ENCODE results near the gene CHRNA3. TPM values are rescaled to one million over a fixed set of nuclear protein-coding genes. Genes with fewer than 3 reads are reported as not detected.

CHRNA3 gene
- polyA plus RNA-seq, 1 experiment = not detected

- Histone ChIP-seq H3K4me3 (ENCODE audit: low read depth, low read length) (no peak overlapping the region), H3K9me3 (ENCODE audit: control insufficient read depth, insufficient read depth, low read length) (no peaks in the 10 kb centered on the region; the same call in 1 of the 2 replicates), H3K27ac (ENCODE audit: low read depth, low read length) (no peak overlapping the region), H3K27me3 (ENCODE audit: control insufficient read depth, insufficient read depth, low read length) (peaks cover 20% of the 10 kb centered on the region)
- no peak for TF ChIP-seq CTCF (IDR thresholded peaks at IDR 0.05; ENCODE audit: low read depth, low read length)
- no peak for DNase-seq (ENCODE audit: low read depth, low spot score)
- CTCF ChIA-PET = interaction anchor here (1.2 kb wide), 1 partner anchor 25 kb away, joined by 3 read pairs; no protein-coding TSS in a partner anchor
- POLR2A ChIA-PET = no interaction called here
Measured at GRCh38 chr15:78663703-78664102, 42.9 kb upstream of the CHRNA3 start.

GRCh38 chr15:78662028-78662427, 41.2 kb upstream of the CHRNA3 start:
- no peaks in the 10 kb centered on the region; the same call in 1 of the 2 replicates for H3K9me3 ChIP-seq (ENCODE audit: control insufficient read depth, insufficient read depth, low read length)
- TF ChIP-seq CTCF (IDR thresholded peaks at IDR 0.05; ENCODE audit: low read depth, low read length) = no peak
- H3K4me3 ChIP-seq (ENCODE audit: low read depth, low read length) = no peak overlapping the region
- peaks cover 14% of the 10 kb centered on the region for H3K27me3 ChIP-seq (ENCODE audit: control insufficient read depth, insufficient read depth, low read length)
- POLR2A ChIA-PET = no interaction called here
- CTCF ChIA-PET = no interaction called here
- no peak for DNase-seq (ENCODE audit: low read depth, low spot score)
- H3K27ac ChIP-seq (ENCODE audit: low read depth, low read length) = no peak overlapping the region

DNA sequence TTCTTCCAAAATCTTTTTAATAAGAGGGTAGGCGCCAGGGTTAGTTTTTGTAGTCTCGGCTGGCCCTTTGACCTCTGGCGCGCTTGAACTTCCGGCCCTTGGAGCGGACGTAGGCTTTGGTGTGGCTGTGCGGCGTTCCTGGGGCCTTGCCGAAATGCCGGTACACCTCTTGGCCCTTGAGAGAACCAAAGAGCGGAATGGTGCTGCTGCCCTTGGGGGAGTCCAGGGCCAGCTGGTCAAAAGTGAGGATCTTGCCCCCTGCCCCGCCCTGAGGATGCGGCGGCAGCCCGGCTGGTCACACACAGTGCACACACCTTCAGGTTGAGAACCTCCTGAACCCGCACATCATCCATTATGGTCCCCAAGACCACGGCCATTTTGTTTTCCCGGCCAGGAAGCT, 40.2 kb upstream of the CHRNA3 start:
- no peak for TF ChIP-seq CTCF (IDR thresholded peaks at IDR 0.05; ENCODE audit: low read depth, low read length)
- ChIA-PET POLR2A (no interaction called here), CTCF (no interaction called here)
- no peak overlapping the region for H3K4me3 ChIP-seq (ENCODE audit: low read depth, low read length)
- DNase-seq (ENCODE audit: low read depth, low spot score) = no peak
- H3K9me3 ChIP-seq (ENCODE audit: control insufficient read depth, insufficient read depth, low read length) = no peaks in the 10 kb centered on the region; the same call in 1 of the 2 replicates
- peaks cover 10% of the 10 kb centered on the region for H3K27me3 ChIP-seq (ENCODE audit: control insufficient read depth, insufficient read depth, low read length)
- H3K27ac ChIP-seq (ENCODE audit: low read depth, low read length) = no peak overlapping the region

DNA sequence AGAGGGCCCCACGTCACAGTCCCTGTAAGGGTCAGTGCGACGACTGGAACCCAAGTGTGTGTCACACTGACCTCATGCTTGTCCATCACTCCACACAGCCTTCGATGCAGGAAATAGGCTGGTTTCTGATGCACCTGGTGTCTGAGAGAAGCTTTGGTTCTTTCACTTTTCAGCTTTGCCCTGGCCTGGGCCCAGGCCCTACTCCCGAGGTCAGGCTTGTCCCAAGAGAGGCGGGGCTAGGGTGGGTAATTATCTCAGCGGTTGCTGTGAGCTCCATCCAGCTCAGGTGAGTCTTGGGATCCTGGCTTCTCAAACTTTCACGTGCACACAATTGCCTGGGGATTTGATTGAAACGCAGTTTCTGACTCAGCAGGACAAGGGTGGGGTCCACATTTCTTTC, 39.8 kb upstream of the CHRNA3 start:
- H3K27ac ChIP-seq (ENCODE audit: low read depth, low read length) = no peak overlapping the region
- POLR2A ChIA-PET = no interaction called here
- no peak overlapping the region for H3K4me3 ChIP-seq (ENCODE audit: low read depth, low read length)
- DNase-seq (ENCODE audit: low read depth, low spot score) = no peak
- no peak for TF ChIP-seq CTCF (IDR thresholded peaks at IDR 0.05; ENCODE audit: low read depth, low read length)
- peaks cover 10% of the 10 kb centered on the region for H3K27me3 ChIP-seq (ENCODE audit: control insufficient read depth, insufficient read depth, low read length)
- CTCF ChIA-PET = no interaction called here
- H3K9me3 ChIP-seq (ENCODE audit: control insufficient read depth, insufficient read depth, low read length) = no peaks in the 10 kb centered on the region; the same call in 1 of the 2 replicates

DNA sequence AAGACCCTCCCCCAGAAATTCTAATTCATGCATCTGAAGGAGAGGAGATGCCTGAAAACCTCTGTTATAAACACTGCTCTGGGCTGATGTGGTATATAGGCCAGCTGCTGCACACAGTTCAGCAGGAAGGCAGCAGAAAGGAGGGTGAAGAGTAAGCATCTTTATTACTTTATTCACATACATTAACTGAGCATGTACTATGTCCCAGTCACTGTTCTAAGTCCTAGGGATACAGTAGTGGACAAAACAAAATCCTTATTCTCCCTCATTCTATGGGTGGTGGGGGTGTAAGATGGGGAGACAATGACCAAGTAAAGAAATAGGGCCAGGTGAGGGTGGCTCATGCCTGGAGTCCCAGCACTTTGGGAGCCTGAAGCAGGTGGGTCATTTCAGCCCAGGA, 38.0 kb upstream of the CHRNA3 start:
- ChIA-PET CTCF (no interaction called here), POLR2A (no interaction called here)
- Histone ChIP-seq H3K27ac (ENCODE audit: low read depth, low read length) (no peak overlapping the region), H3K4me3 (ENCODE audit: low read depth, low read length) (no peak overlapping the region), H3K9me3 (ENCODE audit: control insufficient read depth, insufficient read depth, low read length) (no peaks in the 10 kb centered on the region; the same call in 1 of the 2 replicates), H3K27me3 (ENCODE audit: control insufficient read depth, insufficient read depth, low read length) (peaks cover 11% of the 10 kb centered on the region)
- DNase-seq (ENCODE audit: low read depth, low spot score) = no peak
- no peak for TF ChIP-seq CTCF (IDR thresholded peaks at IDR 0.05; ENCODE audit: low read depth, low read length)

Data from AG04450 (cell line).